ENCODE measurements around the gene ARL15.

Gene ARL15

DNA sequence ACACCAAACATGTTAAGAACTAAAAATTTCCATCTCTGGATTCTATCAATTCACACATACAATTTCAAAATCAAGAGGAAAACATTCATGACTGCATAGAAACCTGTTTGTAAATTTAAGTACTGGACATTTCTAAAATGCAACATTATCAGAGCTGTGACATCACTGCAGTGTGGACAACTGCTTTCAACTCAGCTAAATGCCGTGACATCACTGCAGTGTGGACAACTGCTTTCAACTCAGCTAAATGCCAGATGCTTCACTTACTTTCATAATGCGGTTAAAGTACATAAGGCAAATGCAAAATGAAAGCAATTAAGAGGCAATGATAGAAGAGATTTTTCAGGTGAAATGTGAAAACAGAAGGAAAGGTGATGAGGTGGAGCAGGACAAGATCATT is 161.5 kb downstream of the ARL15 start:
- Histone ChIP-seq H4K20me1 (ENCODE audit: insufficient read depth, low read length, poor library complexity, severe bottlenecking) (no peaks in the 10 kb centered on the region), H3K4me3 (ENCODE audit: low read length, poor library complexity, severe bottlenecking) (no peak overlapping the region), H3K79me2 (ENCODE audit: insufficient read depth, low read length) (no peaks in the 10 kb centered on the region), H3K4me2 (ENCODE audit: low read depth, low read length, poor library complexity, severe bottlenecking) (no peak overlapping the region), H3K27me3 (ENCODE audit: insufficient read depth, low read length, poor library complexity, severe bottlenecking) (no peaks in the 10 kb centered on the region), H3K9me2 (replicated peaks; ENCODE audit: low read depth, low read length) (no peaks in the 10 kb centered on the region), H3K36me3 (ENCODE audit: insufficient read depth, low read length) (no peaks in the 10 kb centered on the region), H3K9ac (ENCODE audit: low read depth, low read length, poor library complexity, severe bottlenecking) (no peak overlapping the region), H3K9me3 (ENCODE audit: insufficient read depth, low read depth, low read length) (no peaks in the 10 kb centered on the region), H2AFZ (ENCODE audit: low read length) (no peak overlapping the region), H3F3A (ENCODE audit: low read depth) (no peaks in the 10 kb centered on the region), H3K4me1 (ENCODE audit: insufficient read depth, low read length, poor library complexity, severe bottlenecking) (no peaks in the 10 kb centered on the region)
- TF ChIP-seq, protein P1, sequence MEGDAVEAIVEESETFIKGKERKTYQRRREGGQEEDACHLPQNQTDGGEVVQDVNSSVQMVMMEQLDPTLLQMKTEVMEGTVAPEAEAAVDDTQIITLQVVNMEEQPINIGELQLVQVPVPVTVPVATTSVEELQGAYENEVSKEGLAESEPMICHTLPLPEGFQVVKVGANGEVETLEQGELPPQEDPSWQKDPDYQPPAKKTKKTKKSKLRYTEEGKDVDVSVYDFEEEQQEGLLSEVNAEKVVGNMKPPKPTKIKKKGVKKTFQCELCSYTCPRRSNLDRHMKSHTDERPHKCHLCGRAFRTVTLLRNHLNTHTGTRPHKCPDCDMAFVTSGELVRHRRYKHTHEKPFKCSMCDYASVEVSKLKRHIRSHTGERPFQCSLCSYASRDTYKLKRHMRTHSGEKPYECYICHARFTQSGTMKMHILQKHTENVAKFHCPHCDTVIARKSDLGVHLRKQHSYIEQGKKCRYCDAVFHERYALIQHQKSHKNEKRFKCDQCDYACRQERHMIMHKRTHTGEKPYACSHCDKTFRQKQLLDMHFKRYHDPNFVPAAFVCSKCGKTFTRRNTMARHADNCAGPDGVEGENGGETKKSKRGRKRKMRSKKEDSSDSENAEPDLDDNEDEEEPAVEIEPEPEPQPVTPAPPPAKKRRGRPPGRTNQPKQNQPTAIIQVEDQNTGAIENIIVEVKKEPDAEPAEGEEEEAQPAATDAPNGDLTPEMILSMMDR (conservative IDR thresholded peaks at IDR 0.05; ENCODE audit: low read length), result no peak
- TF ChIP-seq EZH2phosphoT487 (IDR thresholded peaks at IDR 0.05; ENCODE audit: borderline replicate concordance), result no peak

DNA sequence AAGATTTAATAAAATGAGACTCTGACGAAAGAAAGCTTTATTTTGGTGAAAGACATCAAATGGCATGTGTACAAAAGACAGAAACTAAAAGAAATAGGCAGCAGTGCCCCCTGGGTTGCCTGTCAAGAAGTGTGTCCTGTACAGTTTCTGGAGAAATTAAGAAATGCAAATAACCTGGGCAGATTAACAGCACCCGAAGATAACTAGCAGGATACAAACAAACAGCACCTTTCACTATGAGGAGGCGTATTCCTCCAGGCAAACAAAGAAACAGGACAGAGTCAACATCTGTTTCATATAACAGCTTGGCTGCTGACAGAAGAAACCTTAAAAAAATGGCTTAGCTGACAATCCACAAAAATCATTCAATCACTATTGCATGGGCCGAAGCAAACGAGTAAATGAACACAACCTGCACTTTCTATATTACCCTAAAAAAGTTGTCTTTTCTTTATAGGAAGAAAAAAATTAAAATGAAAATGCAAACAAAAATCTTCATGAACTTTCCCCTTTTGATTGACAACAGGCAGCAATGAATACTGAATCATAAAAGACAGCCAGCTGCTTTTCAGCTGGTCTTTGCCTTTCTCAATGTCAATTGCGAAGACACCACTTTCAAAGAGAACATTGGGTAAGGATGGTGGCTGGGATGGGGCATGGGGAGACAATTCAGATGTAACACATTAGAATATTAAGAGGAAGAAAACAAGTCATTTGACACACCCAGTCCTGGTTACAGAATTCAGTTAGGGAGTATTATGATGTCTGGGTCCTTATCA is 162.1 kb downstream of the ARL15 start:
- Histone ChIP-seq H3K79me2 (ENCODE audit: insufficient read depth, low read length) (no peaks in the 10 kb centered on the region), H4K20me1 (ENCODE audit: insufficient read depth, low read length, poor library complexity, severe bottlenecking) (no peaks in the 10 kb centered on the region), H3K36me3 (ENCODE audit: insufficient read depth, low read length) (no peaks in the 10 kb centered on the region), H2AFZ (ENCODE audit: low read length) (no peak overlapping the region), H3K4me2 (ENCODE audit: low read depth, low read length, poor library complexity, severe bottlenecking) (no peak overlapping the region), H3K4me1 (ENCODE audit: insufficient read depth, low read length, poor library complexity, severe bottlenecking) (no peaks in the 10 kb centered on the region), H3K4me3 (ENCODE audit: low read length, poor library complexity, severe bottlenecking) (no peak overlapping the region), H3K27me3 (ENCODE audit: insufficient read depth, low read length, poor library complexity, severe bottlenecking) (no peaks in the 10 kb centered on the region), H3K9me2 (replicated peaks; ENCODE audit: low read depth, low read length) (no peaks in the 10 kb centered on the region), H3F3A (ENCODE audit: low read depth) (no peaks in the 10 kb centered on the region), H3K9me3 (ENCODE audit: insufficient read depth, low read depth, low read length) (no peaks in the 10 kb centered on the region), H3K9ac (ENCODE audit: low read depth, low read length, poor library complexity, severe bottlenecking) (no peak overlapping the region)
- TF ChIP-seq, protein P1 (conservative IDR thresholded peaks at IDR 0.05; ENCODE audit: low read length), result 0 out of 2 replicates have a peak, but pooled peaks have one; percentile 18
- no peak for TF ChIP-seq EZH2phosphoT487 (IDR thresholded peaks at IDR 0.05; ENCODE audit: borderline replicate concordance)

DNA sequence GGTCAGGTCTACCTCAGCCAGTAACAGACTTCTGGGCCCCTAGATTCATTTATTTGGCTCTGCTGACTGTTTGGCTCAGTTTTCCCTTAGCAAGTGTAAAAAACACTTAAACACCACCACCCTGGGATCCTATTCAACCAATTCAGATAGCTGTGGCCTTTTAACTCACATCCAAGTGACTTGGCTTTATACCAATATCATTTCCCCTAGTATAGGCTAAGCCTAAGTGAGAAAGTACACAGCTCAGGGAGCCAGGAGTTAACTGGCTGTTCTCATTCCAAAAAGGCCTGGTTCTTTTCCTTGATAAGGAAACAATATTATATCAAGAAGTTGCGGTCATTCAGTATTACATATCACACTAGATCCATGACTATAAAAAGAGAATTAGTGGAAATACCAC is 163.5 kb downstream of the ARL15 start:
- Histone ChIP-seq H3K27me3 (ENCODE audit: insufficient read depth, low read length, poor library complexity, severe bottlenecking) (no peaks in the 10 kb centered on the region), H3K4me3 (ENCODE audit: low read length, poor library complexity, severe bottlenecking) (no peak overlapping the region), H3K9me2 (replicated peaks; ENCODE audit: low read depth, low read length) (no peaks in the 10 kb centered on the region), H3K79me2 (ENCODE audit: insufficient read depth, low read length) (no peaks in the 10 kb centered on the region), H3F3A (ENCODE audit: low read depth) (no peaks in the 10 kb centered on the region), H3K9ac (ENCODE audit: low read depth, low read length, poor library complexity, severe bottlenecking) (no peak overlapping the region), H2AFZ (ENCODE audit: low read length) (no peak overlapping the region), H4K20me1 (ENCODE audit: insufficient read depth, low read length, poor library complexity, severe bottlenecking) (no peaks in the 10 kb centered on the region), H3K9me3 (ENCODE audit: insufficient read depth, low read depth, low read length) (no peaks in the 10 kb centered on the region), H3K36me3 (ENCODE audit: insufficient read depth, low read length) (no peaks in the 10 kb centered on the region), H3K4me2 (ENCODE audit: low read depth, low read length, poor library complexity, severe bottlenecking) (no peak overlapping the region), H3K4me1 (ENCODE audit: insufficient read depth, low read length, poor library complexity, severe bottlenecking) (no peaks in the 10 kb centered on the region)
- TF ChIP-seq, protein P1 (conservative IDR thresholded peaks at IDR 0.05; ENCODE audit: low read length), result no peak
- no peak for TF ChIP-seq EZH2phosphoT487 (IDR thresholded peaks at IDR 0.05; ENCODE audit: borderline replicate concordance)

All from Loucy (cell line).